Measurements from ENCODE around the gene SIL1.
"Not testable (repeated sequence)": the region's sequence is repeated elsewhere in the genome, so short reads cannot be mapped to it uniquely, and the experiment has no call there.

SIL1 gene

GRCh38 chr5:139063664-139064054 lies 134.5 kb downstream of the SIL1 start:
- DNase-seq: no peak

GRCh38 chr5:139062910-139063663 lies 135.1 kb downstream of the SIL1 start:
- no peak for DNase-seq

- no peak for DNase-seq
Measured at GRCh38 chr5:139061856-139062255, 136.3 kb downstream of the SIL1 start.

- DNase-seq: no peak
Measured at GRCh38 chr5:139061274-139061673, 136.9 kb downstream of the SIL1 start.

GRCh38 chr5:139058121-139058520 lies 140.0 kb downstream of the SIL1 start:
- no peak for DNase-seq

- DNase-seq: not testable (repeated sequence)
Measured at GRCh38 chr5:139057045-139057939, 140.9 kb downstream of the SIL1 start.

- DNase-seq: no peak
Measured at GRCh38 chr5:139052975-139053374, 145.2 kb downstream of the SIL1 start.

GRCh38 chr5:139051392-139051791 lies 146.8 kb downstream of the SIL1 start:
- no peak for DNase-seq

GRCh38 chr5:139050432-139050831 lies 147.7 kb downstream of the SIL1 start:
- no peak for DNase-seq

- DNase-seq: no peak
Measured at GRCh38 chr5:139049780-139050179, 148.4 kb downstream of the SIL1 start.

GRCh38 chr5:139046551-139046950 lies 151.6 kb downstream of the SIL1 start:
- no peak for DNase-seq

- DNase-seq: no peak
Measured at GRCh38 chr5:139043157-139043905, 154.8 kb downstream of the SIL1 start.

- DNase-seq: no peak
Measured at GRCh38 chr5:139040081-139040480, 158.1 kb downstream of the SIL1 start.

GRCh38 chr5:139038613-139039305 lies 159.4 kb downstream of the SIL1 start:
- no peak for DNase-seq

GRCh38 chr5:139037732-139038131 lies 160.4 kb downstream of the SIL1 start:
- DNase-seq: no peak

- DNase-seq: not testable (repeated sequence)
Measured at GRCh38 chr5:139036332-139036731, 161.8 kb downstream of the SIL1 start.

GRCh38 chr5:139027150-139027549 lies 171.0 kb downstream of the SIL1 start:
- DNase-seq: no peak

GRCh38 chr5:139025651-139026050 lies 172.5 kb downstream of the SIL1 start:
- DNase-seq: no peak

- no peak for DNase-seq
Measured at GRCh38 chr5:139023286-139023685, 174.9 kb downstream of the SIL1 start.

- no peak for DNase-seq
Measured at GRCh38 chr5:139022528-139022927, 175.6 kb downstream of the SIL1 start.

- no peak for DNase-seq
Measured at GRCh38 chr5:139021346-139021745, 176.8 kb downstream of the SIL1 start.

- DNase-seq: no peak
Measured at GRCh38 chr5:139019880-139020279, 178.3 kb downstream of the SIL1 start.

GRCh38 chr5:139019211-139019610 lies 179.0 kb downstream of the SIL1 start:
- DNase-seq: no peak

Data from CD4-positive, alpha-beta T cell treated with Interferon gamma for 1 hour (primary cell).